ENCODE data around the gene NSMCE3.

NSMCE3 gene

GRCh38 chr15:29278436-29279105 lies 8.9 kb upstream of the NSMCE3 start:
- Histone ChIP-seq H3K4me1 (no peaks in the 10 kb centered on the region), H3K27me3 (no peaks in the 10 kb centered on the region), H3K4me3 (no peak overlapping the region), H3K9me3 (no peaks in the 10 kb centered on the region), H3K27ac (no peak overlapping the region), H3K36me3 (no peaks in the 10 kb centered on the region)
- intact Hi-C loops (cut with DNase I; ENCODE audit: low total_unique reads) = no loop called here
- TF ChIP-seq CTCF (IDR thresholded peaks at IDR 0.05) = no peak
- no peak for DNase-seq

GRCh38 chr15:29276366-29276765 lies 6.7 kb upstream of the NSMCE3 start:
- Histone ChIP-seq H3K9me3 (no peaks in the 10 kb centered on the region), H3K27ac (no peak overlapping the region), H3K36me3 (no peaks in the 10 kb centered on the region), H3K4me1 (no peaks in the 10 kb centered on the region), H3K27me3 (no peaks in the 10 kb centered on the region), H3K4me3 (no peak overlapping the region)
- no peak for TF ChIP-seq CTCF (IDR thresholded peaks at IDR 0.05)
- intact Hi-C loops (cut with DNase I; ENCODE audit: low total_unique reads) = no loop called here
- DNase-seq = no peak

GRCh38 chr15:29275855-29276254 lies 6.2 kb upstream of the NSMCE3 start:
- no peak for TF ChIP-seq CTCF (IDR thresholded peaks at IDR 0.05)
- peaks cover 0 to 2% (median under 1%) of the 10 kb centered on the region in 4 donors for H3K4me1 ChIP-seq
- intact Hi-C loops (cut with DNase I; ENCODE audit: low total_unique reads) = no loop called here
- H3K4me3 ChIP-seq = no peak overlapping the region
- no peaks in the 10 kb centered on the region for H3K36me3 ChIP-seq
- no peak overlapping the region for H3K27ac ChIP-seq
- H3K9me3 ChIP-seq = no peaks in the 10 kb centered on the region
- DNase-seq = no peak
- no peaks in the 10 kb centered on the region for H3K27me3 ChIP-seq

- Histone ChIP-seq H3K27me3 (no peaks in the 10 kb centered on the region), H3K4me3 (no peak overlapping the region), H3K27ac (no peak overlapping the region), H3K9me3 (no peaks in the 10 kb centered on the region), H3K4me1 (peaks cover 0 to 7% (median 3%) of the 10 kb centered on the region in 4 donors), H3K36me3 (no peaks in the 10 kb centered on the region)
- no peak for TF ChIP-seq CTCF (IDR thresholded peaks at IDR 0.05)
- intact Hi-C loops (cut with DNase I; ENCODE audit: low total_unique reads) = no loop called here
- DNase-seq = no peak
Measured at GRCh38 chr15:29274946-29275345, 5.3 kb upstream of the NSMCE3 start.

- no peaks in the 10 kb centered on the region for H3K36me3 ChIP-seq
- no peak overlapping the region for H3K4me3 ChIP-seq
- no peak overlapping the region for H3K27ac ChIP-seq
- H3K4me1 ChIP-seq = peaks cover 0 to 23% (median 17%) of the 10 kb centered on the region in 4 donors
- no peak for DNase-seq
- H3K9me3 ChIP-seq = no peaks in the 10 kb centered on the region
- TF ChIP-seq CTCF (IDR thresholded peaks at IDR 0.05) = no peak
- intact Hi-C loops (cut with DNase I; ENCODE audit: low total_unique reads) = no loop called here
- no peaks in the 10 kb centered on the region for H3K27me3 ChIP-seq
Measured at GRCh38 chr15:29272219-29272618, 2.6 kb upstream of the NSMCE3 start.

- Histone ChIP-seq H3K4me1 (peaks cover 0 to 28% (median 20%) of the 10 kb centered on the region in 4 donors), H3K9me3 (no peaks in the 10 kb centered on the region), H3K27me3 (no peaks in the 10 kb centered on the region), H3K36me3 (no peaks in the 10 kb centered on the region), H3K4me3 (no peak overlapping the region), H3K27ac (no peak overlapping the region)
- no peak for DNase-seq
- intact Hi-C loops (cut with DNase I; ENCODE audit: low total_unique reads) = no loop called here
- no peak for TF ChIP-seq CTCF (IDR thresholded peaks at IDR 0.05)
Measured at GRCh38 chr15:29270976-29271375, 1.4 kb upstream of the NSMCE3 start.
